GM12872 (cell line): ENCODE results near the gene KRTAP3-2.

Experiments used
- TF ChIP-seq, protein P1 (sequence below): IDR thresholded peaks from 3 replicates; pipeline ENCODE4 v1.5.1; 2011; ENCODE audit warnings: low read depth, mild to moderate bottlenecking, low read length, moderate library complexity; ENCODE audit not compliant: insufficient read depth

Gene KRTAP3-2

DNA sequence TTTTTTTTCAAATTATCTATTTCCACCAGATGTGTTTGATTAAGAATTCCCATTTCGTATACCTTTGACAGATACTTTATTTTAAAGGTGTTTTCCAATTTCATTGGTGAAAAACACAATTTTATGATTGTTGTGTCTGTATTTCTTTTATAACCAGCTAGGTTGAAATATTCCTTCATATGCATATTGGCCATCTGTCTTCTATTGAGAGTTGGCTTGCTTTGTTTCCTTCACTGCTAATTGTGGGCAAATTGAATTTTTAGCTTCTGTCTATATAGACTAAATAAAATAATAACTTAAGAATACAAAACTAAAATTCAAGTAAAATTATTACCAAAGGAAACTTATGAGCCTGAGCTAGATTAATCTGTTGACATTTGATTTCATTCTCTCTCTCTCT, 4.6 kb downstream of the KRTAP3-2 start:
- TF ChIP-seq, protein P1, sequence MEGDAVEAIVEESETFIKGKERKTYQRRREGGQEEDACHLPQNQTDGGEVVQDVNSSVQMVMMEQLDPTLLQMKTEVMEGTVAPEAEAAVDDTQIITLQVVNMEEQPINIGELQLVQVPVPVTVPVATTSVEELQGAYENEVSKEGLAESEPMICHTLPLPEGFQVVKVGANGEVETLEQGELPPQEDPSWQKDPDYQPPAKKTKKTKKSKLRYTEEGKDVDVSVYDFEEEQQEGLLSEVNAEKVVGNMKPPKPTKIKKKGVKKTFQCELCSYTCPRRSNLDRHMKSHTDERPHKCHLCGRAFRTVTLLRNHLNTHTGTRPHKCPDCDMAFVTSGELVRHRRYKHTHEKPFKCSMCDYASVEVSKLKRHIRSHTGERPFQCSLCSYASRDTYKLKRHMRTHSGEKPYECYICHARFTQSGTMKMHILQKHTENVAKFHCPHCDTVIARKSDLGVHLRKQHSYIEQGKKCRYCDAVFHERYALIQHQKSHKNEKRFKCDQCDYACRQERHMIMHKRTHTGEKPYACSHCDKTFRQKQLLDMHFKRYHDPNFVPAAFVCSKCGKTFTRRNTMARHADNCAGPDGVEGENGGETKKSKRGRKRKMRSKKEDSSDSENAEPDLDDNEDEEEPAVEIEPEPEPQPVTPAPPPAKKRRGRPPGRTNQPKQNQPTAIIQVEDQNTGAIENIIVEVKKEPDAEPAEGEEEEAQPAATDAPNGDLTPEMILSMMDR, result no peak

DNA sequence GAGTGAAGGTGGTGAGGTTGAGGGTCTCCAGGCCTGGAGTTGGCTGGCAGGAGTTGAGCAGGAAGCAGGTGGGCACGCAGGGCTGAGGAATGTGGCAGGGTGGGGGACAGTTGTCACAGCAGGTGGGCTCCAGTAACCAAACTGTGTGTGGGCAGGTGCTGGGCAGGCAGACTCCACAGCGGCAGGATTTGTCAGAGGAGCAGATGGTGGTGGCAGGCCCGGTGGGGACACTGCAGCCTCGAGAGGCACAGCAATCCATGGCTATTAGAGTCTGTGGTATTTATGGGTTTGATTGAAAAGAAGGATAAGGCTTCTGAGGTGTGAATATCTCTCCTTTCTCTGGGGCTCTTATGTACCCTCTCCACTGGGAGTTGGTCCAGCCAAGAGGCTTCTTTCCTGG, 5.9 kb downstream of the KRTAP3-2 start, which contains the start of gene KRTAP3-3:
Gene KRTAP3-3 (minus strand): TSS at position 326 of the 400 bp plus-strand sequence. CDS start 67 bp downstream, at position 259.
- TF ChIP-seq, protein P1, result no peak

- TF ChIP-seq, protein P1, result no peak
Measured at GRCh38 chr17:40993084-40993483, 6.6 kb downstream of the KRTAP3-2 start.

DNA sequence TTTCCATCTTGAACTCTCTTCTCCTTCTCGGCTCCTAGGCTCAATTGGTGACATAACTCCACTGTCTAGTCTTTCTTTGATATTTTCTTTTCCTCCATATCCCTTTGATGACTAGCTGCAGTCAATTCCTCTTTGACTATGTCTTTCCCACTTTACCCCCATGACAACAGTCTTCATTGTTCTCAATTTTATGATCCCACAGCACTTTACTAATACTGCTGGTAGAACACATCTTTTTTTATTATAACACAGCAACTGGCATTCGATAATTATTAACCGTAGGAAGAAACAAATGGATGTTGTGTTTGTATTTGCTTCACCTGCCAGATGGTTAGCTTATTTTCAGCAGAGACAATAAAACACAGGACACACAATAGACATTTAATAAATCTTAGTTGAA, 7.0 kb downstream of the KRTAP3-2 start:
- TF ChIP-seq, protein P1, result no peak

DNA sequence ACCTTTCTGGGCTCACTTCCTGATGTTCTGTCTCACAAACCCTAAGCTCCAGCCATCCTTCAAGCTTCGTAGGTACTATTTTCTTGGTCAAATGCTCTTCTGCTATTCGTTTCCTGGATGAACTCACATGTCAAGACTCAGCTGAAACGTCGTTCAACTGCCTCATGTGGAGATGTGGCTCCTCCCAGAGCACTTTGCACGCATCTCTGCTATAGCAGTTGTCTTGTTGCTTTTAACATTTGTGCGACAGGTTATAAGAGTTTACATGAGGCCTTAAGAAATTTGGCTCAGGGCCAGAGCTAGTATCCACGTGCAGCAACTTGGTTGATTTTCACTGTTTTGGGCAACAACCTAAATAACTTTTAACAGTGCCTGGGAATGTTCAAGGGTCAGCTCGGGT, 12.8 kb downstream of the KRTAP3-2 start:
- TF ChIP-seq, protein P1, result no peak

- TF ChIP-seq, protein P1, result no peak
Measured at GRCh38 chr17:40984226-40984625, 15.5 kb downstream of the KRTAP3-2 start, which contains the start of gene KRT40. KRT40 (minus strand) TSS chr17:40984326; CDS start chr17:40984273, 53 bp downstream.

GRCh38 chr17:40981115-40981514, 18.6 kb downstream of the KRTAP3-2 start:
- TF ChIP-seq, protein P1, result no peak
